ENCODE data around the gene PALS1. TPM values are rescaled to one million over a fixed set of nuclear protein-coding genes. Genes with fewer than 3 reads are reported as not detected.
"Not testable (repeated sequence)": the region's sequence is repeated elsewhere in the genome, so short reads cannot be mapped to it uniquely, and the experiment has no call there.

PALS1 gene
- total RNA-seq, 1 donor from 2014 or later, result 21.0 TPM

DNA sequence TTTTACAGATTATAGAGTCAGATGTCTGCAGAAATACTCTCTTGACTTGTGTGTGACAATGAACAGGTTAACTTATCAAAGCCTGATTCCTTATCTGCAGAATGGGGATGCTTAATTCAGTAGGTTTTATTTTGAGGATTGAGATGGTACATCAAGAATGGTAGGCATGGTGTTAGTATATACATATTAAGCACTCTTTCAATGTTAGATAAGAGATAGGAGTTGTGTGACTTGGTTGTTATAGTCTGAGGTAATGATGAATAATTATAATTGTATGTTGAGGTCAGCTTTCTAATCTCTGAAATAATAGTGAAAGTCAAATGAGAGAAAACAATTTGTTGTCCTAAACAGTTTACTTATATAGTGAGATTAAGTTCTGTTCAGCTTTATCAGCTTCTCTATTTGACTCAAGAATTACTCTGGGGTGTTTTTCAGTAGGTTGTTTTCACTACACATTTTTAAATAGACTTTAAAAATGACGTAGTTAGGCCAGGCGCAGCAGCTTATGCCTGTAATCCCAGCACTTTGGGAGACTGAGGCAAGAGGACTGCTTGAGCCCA, 11.9 kb downstream of the PALS1 start:
- no peak for DNase-seq (ENCODE audit: extremely low read depth, low read depth, low spot score)

DNA sequence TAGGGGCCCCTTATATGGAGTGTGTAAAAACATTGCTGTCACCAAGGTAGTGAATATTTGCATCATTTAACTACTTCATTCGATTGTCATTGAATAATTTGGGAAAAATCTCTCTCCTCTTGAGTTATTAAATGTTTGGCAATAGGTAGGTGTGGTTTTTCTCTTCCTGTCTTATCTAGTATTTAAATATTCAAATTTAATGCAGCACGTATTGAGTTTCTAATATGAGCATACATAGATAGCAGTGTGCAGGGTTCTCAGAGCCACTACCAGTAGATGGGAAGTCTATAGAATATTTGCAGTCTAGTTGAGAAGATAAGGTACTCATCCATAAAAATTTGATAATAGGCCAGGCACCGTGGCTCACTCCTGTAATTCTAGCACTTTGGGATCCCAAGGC, 16.7 kb downstream of the PALS1 start:
- DNase-seq (ENCODE audit: extremely low read depth, low read depth, low spot score), result no peak

DNA sequence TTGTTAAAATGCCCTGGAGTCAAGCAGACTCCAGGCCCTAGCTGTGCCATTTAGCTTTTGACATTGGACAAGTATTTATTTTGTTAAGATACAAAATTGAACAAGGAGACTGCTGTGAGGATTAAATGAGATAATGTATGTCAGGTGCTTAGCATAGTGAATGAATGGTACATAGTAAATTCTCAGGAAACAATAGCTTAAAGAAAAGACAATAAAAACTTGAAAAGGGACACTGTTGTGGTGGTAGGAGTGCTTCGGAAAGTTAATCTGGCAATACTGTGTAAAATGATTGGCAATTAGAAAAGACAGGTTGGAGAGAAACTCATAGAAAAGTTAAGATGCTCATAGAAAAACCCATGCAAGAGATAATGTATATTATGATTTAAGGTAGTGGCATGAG, 19.7 kb downstream of the PALS1 start:
- DNase-seq (ENCODE audit: extremely low read depth, low read depth, low spot score), result no peak

DNA sequence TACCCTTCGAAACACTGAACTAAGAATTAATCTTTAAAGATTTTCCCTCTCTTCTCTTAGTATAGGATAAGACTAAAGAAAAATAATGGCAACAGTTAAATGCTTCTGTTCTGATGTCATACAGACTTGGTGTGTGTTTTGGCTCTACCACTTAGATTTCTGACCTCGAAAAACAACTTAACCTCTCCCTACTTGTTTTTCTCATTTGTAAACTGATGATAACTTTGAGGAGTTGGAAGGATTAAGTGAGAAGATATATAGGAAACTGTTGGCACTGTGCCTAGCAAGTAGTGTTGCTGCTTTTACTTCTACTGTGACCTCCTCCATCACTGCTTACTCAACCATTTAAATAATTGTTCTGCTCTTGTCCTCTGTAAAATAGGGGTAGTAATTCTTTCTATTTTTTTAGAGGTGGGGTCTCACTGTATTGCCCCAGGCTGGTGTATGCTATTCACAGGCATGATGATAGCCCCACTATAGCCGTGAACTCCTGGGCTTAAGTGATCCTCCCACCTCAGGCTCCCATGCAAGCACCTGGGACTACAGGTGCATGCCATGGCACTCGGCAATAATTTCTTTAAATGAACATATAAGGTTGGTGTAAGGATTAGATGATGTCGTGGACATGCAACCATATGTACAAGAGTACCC, 22.4 kb downstream of the PALS1 start:
- DNase-seq (ENCODE audit: extremely low read depth, low read depth, low spot score), result no peak

DNA sequence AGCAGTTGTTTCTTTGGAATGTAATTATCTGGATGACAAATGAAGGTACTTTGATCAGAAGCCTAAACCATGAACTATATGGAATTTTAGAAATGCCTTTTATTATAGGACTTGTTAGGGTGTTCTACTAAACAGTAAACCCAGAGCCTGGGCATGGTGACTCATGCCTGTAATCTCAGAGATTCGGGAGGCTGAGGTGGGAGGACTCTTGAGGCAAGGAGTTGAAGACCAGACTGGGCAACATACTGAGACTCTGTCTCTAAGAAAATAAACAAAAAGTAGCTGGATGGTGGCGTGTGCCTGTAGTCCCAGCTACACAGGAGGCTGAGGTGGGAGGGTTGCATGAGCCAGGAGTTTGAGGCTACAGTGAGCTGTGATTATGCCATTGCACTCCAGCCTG, 23.9 kb downstream of the PALS1 start:
- no peak for DNase-seq (ENCODE audit: extremely low read depth, low read depth, low spot score)

DNA sequence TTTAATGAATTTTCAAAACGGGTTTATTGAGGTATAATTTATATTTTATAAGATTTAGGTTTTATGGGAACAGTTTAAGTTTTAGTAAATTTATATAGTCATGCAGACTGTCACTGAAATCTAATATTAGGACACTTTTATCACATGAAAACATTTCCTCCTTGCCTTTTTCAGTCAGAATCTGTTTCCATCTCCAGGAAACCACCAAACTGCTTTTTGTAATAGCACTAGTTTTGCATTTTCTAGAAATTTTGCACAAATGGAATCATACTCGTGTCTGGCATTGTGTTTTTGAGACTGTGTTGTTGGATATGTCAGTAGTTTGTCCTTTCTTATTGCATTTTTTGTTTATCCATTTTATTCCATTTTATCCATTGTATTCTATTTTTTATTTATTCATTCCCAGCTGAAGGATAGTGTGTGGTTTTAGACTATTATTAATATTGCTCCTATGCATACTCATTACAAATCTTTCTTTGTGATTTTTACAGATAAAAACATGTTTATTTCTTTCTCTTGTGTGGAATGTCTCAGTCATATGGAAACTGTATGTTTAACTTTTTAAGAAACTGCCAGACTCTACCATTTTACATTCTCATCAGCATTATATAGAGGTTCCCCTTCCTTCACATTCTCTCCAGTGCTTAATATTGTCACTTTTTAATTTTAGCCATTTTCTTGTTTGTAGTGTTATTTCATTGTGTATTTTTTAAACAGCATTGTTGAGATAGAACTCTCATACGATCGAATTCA, 26.5 kb downstream of the PALS1 start:
- DNase-seq (ENCODE audit: extremely low read depth, low read depth, low spot score), result no peak

DNA sequence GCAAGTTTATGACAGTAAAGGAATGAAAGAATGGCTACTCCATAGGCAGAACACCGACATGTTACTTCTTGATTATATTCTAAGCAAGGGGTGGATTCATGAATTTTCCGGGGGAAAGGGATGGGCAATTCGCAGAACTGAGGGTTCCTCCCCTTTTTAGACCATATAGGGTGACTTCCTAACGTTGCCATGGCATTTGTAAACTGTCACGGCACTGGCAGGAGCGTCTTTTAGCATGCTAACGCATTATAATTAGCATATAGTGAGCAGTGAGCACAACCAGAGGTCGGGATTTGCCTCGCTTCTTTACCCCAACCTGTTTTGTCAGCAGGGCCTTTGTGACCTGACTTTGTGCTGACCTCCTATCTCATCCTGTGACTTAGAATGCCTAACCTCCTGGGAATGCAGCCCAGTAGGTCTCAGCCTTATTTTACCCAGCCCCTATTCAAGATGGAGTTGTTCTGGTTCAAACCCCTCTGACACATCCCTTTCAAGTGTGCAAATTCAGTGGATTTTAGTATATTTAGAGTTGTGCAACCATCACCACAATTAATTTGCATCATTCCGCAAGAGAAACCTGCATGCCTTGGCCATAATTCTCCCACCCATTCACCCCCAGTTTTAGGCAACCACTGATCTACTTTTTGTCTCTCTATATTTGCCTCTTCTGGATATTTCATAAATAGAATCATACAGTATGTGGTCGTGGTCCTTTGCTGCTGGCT, 27.4 kb downstream of the PALS1 start:
- no peak for DNase-seq (ENCODE audit: extremely low read depth, low read depth, low spot score)

DNA sequence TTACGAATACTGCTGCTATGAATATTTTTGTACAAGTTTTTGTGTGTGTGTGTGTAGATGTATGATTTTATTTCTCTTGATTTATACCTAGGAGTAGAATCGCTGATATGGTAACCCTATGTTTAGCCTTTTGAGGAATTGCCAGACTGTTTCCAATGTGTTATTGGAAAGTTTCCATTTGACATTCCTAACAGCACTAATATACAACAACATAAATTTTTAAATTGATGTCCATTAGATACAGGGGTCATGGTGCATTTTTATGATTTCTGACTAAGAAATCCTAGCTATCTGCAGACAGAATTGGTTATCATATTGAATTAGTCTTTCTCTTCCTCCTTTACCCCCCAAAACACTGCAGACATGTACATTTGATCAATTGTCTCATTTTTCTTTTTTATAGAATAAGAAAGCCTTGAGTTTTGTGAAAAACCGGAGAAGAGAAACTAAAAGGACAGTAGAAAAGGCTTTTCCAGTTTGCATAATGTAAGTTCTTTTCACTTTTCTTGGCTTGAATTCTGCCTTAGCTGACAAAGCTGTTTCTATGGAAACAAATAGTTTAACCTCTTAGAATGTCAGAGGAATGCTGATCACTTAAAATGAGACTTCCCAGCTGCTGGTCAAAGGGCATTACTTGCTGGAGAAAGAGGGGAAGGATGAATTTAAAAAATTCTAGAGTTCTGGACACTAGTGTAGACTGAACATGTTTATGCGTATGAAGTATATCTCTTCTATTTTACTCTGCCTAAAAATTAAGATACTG, 28.2 kb downstream of the PALS1 start:
- DNase-seq (ENCODE audit: extremely low read depth, low read depth, low spot score), result no peak

DNA sequence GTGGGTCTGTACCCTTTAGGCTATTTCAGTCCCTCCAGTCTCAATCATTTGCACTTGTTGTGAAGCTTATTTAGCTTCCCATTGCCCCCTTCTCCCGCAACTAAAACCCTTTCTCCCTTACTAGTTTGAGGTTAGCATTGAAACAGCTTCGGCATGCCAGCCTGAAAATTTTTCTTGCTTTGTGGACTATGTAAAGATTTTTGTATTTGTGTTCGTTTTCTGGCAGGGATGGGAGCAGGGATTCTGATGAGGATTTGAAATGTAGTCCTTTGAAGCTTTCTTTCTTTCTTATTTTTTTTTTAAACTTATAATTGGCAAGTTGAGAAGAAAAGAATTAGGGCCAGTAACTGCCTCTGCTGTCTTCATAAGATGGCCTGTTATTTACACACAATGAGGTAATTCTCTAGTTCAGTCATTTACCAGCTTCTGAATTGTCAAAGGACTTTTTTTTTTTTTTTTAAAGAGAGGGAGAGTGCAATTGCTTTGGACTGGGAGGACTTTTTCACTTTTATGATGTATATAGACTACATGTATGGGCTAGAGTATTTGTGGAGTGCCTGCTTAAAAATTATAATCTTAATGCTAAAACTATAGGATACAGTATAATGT, 29.0 kb downstream of the PALS1 start:
- DNase-seq (ENCODE audit: extremely low read depth, low read depth, low spot score), result no peak

DNA sequence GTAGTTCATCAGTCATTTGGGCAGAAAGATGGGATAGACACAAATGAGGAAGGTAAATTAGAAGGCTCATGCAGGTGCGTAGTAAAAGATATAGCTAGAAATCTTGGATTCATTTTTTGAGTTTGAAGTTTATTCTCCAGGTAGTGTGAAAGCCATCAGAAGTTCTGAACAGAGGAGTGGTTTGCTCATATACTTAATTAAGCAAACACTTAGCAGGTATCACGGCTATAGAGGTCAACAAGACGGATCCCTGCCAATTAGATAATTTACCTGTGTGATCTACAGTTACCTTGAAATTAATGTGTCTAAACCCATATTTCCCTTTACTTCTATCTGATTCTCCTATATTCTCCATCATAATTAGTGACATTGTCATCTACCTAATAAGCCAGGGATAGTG, 29.7 kb downstream of the PALS1 start:
- no peak for DNase-seq (ENCODE audit: extremely low read depth, low read depth, low spot score)

DNA sequence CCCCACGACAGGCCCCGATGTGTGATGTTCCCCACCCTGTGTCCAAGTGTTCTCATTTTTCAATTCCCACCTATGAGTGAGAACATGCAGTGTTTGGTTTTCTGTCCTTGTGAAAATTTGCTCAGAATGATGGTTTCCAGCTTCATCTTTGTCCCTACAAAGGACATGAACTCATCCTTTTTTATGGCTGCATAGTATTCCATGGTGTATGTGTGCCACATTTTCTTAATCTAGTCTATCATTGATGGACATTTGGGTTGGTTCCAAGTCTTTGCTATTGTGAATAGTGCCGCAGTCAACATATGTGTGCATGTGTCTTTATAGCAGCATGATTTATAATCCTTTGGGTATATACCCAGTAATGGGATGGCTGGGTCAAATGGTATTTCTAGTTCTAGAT, 32.0 kb downstream of the PALS1 start:
- not testable (repeated sequence) for DNase-seq (ENCODE audit: extremely low read depth, low read depth, low spot score)

DNA sequence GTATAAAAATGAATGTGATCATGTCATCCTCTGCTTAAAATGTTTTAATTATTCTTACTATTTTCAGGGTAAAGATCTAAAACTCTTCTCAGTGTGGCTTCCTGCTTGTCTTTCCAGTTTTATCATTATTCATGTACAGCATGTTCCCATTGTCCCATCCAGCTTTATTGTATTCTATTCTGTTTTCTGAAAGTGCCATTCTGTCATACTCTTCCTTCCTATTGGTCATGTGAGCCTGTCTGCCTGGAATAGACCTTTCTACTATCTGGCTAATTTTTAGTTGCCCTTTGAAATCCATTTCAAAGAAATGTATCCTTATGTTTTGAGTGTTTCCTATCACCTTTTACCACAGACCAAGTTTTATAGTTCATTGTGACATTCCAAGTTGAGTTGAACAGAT, 34.9 kb downstream of the PALS1 start:
- no peak for DNase-seq (ENCODE audit: extremely low read depth, low read depth, low spot score)

DNA sequence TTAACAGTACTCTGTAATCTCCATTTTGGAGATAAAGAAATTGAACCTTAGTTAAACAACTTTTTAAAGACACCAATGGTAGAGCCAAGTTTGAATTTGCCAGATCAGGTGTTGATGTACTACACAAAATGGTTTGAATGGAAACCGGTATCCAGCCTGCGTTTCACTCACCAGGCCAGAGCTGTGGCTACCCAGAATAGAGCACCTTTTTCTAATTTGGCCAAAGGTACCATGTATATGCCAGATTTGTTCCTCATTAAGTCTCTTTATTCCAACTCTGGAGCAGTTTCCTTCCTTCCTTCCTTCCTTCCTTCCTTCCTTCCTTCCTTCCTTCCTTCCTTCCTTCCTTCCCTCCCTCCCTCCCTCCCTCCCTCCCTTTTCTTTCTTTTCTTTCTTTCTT, 39.3 kb downstream of the PALS1 start:
- no peak for DNase-seq (ENCODE audit: extremely low read depth, low read depth, low spot score)

DNA sequence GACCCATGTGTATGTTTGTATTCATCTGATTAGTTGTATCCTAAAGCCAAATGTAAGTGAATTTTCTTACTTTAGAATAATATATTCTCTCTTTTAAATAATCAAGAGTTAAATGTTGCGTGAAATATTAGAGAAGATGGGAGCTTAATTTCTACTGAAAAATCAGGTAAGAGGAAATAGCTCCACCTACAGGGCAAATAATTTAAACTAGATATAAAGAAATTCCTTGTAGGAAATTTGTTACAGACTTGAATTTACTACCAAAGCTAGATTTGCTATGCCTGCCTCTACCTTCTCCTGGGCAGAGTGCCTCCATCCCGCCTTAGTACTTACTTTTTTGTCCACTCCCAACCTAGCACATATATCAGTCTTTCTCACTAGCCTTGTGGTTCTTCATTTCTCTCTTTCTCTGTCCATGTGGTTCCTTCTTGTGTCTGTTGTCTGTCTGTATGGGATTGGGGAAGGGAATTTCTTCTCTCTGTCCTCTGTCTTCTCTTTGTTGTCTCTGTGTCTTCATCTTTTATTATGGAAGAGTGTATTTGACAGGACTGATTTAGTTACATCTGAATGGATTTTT, 44.7 kb downstream of the PALS1 start:
- peak; percentile 31 for DNase-seq (ENCODE audit: extremely low read depth, low read depth, low spot score)

Other genes starting within 250 kb of the PALS1 start
- not detected in 2 replicates for gene GARIN2, start 52.0 kb upstream of the PALS1 start, total RNA-seq
- 85.3 and 106 TPM in 2 replicates for gene ATP6V1D, start 118.4 kb downstream of the PALS1 start, total RNA-seq
- gene EIF2S1, start 118.9 kb downstream of the PALS1 start, total RNA-seq, result 108 and 152 TPM in 2 replicates
- gene PLEK2, start 170.7 kb downstream of the PALS1 start, total RNA-seq, result 11.3 and 13.8 TPM in 2 replicates
- gene TMEM229B, start 247.3 kb downstream of the PALS1 start, total RNA-seq, result 1.6 and 2.9 TPM in 2 replicates

Data from glomerular endothelial cell (primary cell).